GM18909 (cell line): ENCODE data around the gene SYPL1.

Source experiments
- ATAC-seq: cut with Tn5 transposase; IDR thresholded peaks from one replicate; pipeline ENCODE4 v1.9.1; 2021; ENCODE audit warnings: mild to moderate bottlenecking; ENCODE audit not compliant: unreplicated experiment, poor library complexity

Gene SYPL1

DNA sequence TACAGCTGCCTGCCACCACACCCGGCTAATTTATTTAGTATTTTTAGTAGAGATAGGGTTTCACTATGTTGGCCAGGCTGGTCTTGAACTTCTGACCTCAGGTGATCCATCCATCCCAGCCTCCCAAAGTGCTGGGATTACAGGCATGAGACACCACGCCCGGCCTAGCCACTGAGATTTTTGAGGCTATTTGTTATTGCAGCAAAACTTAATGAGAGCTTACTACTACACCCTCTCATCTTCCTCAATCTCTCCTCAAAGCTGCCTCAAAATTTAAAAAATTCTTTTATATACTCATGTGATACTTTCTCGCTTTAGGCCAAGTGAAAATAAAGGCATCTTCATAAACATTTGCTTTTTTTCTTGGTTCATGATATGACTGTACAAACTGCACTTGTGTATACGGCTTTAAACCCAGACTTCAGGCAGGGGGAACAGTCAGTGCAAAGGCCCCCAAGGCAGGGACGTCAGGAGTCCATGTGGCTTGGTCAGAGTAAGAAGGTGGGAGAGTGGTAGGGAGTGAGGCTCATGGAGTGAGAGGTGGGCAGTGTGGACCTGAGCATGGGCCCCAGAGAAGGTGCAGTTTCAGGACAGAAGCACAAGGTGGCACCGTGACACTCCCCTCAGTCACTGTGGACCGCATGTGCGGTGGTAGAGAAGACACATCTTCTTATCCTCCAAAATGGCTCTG is 55.5 kb downstream of the SYPL1 start:
- peak; percentile 53 for ATAC-seq

DNA sequence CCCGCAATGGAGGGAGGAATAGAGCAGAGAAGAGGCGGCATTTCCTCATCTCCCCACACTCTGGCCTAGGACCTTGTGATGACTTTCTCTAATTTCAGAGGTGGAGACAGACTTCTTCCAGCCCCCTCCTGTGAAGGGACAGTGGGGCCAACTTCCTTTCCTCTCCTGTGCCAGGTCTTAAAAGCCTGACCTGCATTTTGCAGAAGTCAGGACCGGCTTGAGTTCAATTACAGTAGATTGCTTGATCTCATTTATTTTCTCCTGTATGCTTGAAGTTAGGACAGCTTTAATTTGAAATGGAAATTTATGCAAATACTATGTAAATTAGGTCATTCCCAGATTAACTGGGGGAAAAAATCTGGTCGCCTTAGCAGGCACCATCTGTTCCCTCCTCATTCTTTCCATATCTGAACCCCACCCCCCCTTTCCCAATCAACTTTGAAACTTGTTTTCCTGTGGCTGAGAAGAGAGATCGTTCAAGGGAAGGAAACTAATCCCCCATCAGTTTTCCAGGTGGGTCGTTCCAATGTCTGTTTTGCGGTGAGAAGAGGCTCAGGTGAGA is 57.1 kb downstream of the SYPL1 start:
- no peak for ATAC-seq

DNA sequence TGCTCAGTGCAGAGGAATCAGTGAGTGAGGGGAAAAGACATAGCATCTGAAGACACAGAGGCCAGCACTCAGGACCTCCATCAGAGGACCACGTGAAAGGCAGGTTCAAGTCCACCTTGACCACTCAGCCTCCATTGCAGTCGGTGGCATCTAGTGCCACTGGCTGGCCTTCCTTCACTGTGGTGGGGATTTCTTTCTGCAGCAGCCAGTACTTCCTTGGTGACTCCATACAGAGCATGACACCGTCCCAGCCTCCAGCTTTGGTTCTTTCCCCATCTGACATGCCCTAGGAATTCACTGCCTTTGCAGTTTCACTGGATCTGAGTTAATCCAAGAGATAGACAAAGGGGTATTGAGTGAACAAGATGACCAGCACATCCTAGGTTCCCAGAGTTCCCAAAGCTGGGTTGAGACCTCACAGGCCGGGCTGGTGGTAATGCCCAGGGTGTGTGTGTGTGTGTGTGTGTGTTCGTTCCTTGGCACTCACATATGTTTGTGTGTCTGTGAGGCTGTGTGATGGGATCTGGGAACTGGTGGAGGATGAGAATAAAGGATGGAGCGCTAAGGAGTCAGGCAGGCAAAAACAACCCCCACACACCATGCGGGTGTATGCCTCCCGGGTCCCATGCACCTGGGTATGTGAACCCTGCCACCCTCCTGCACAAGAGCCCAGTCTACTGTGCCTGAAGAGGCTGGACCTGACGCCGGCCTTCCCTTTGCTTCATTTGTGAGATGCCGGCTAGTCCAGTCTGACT is 57.8 kb downstream of the SYPL1 start:
- ATAC-seq: no peak

DNA sequence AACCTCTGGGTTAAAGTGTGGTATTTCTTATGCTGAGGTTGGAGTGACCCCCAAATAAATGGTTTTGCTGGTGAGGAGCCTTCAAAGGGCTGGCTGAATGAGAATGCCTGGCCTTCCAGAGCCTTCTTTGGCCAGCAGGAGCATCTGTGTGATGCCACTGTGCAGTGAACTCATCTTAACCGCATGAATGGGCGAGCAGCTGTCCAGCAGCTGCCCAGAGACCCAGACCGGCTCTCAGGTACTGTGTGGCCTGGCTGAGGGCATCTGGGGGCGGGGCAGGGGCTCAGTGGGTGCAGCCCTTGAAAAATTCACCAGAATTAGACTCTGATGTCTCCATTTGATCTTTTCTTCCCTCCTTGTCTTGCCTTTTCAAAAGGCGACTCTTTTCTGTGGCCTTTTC is 59.0 kb downstream of the SYPL1 start:
- no peak for ATAC-seq

DNA sequence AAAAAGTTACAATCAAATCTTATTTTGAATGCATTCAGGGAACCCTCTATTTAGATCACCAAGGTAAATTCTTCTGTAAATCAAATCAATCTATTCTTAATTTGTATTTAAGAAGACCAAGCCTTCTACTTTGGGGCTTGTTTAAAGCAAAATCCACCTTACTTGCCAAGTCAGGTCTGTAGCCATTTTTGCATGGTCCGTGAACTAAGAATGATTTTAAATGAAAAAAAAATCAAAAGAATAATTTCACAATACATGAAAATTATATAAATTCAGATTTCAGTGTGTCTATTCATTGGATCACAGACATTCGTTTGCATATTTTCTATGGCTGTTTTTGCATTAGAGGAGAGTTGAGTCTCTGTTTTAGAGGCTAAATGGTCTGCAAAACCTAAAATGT is 59.4 kb downstream of the SYPL1 start:
- no peak for ATAC-seq

DNA sequence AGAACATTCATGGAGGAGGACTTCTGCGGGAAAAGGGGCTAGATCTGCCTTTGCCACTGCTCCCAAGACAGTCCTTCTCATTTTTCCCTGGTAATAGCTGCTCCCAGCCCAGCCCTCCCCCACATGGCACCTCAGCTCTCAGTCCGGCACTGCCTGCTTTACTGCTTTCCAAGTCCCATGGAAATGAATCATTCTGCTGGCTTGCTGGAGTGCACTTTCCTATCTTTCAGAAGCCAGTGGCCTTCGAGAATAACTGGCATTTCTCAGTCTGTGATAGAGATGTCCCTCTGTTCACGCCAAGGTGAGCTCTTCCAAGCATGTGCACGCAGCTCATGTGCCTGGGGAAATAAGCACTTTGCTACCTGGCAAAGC is 61.4 kb downstream of the SYPL1 start:
- ATAC-seq: no peak

DNA sequence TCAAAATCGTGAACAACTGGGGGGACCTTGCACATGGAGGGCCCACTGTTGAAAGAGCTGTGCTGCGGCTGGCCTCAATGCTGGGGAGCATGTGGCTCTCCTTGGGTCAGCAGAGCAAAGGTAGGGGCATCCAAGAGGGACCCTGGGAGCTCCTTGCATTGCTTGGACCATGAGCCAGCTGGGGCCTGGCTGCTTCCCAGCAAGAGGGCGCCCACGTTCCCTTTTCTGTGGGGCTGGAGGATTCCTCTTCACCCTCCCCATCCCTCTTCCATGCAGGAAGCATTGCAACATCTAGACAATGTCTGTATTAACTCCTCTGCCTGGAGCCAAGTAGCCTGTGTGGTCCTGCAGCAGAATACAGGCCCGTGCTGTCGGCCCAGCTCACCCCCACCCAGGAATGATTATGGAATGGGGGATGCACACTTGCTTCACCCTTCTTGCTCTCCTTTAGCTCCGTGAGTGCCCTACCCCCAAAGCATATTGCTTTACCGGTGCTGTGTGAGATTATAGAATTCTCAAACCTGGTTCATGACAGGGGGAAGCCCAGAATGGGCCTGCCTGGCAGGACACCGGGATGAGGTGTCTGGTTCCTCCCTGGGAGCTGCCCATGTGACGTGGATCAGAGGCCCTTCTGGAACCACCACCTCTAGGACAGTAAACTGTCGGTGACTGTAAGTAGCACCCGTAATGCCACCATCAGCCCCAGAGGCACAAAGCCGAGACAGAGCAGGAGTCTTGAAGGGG is 61.9 kb downstream of the SYPL1 start:
- no peak for ATAC-seq

DNA sequence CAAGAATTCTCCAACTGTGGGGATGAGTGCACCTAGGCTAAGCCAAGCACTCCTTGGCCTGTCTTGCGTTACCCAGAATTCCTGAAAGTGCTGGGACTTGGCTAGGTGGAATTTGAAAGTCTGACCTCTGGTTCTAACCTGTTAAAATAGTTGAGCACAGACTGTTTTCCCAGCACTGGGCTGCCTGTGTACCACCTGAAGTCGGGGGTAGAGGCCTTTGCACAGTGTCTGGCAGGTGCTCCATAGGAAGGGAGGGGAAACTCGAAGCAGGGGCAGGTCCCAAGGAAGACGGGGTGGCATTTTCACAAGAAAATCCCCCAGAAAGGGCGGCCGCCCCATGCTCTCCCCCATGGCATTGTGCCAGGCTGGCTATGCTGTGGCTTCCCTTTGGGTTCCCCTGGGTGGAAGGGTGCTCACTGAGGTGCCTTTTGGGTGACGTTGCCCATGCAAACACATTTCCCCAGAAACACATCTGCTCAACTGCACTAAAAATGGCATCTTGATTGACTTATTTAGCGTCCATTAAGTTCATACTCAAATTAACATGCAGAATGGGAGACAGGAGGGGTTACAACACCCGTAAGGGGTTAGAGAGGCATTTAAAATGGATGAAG is 62.9 kb downstream of the SYPL1 start:
- no peak for ATAC-seq

DNA sequence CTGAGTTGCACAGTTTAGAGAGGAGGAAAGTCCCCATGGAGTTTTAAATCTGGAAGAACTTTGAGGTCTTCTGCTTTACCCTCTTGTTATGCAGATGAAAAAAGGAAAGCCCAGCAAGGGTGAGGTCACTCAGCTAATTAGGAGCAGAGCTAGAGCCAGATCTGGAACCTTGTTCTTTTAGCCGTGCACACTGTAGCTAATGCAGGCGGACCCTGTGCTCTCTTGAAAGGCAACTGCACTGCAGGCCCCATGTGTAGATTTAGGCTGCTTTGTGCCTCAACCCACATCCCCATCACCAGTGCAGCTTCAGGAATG is 63.4 kb downstream of the SYPL1 start:
- no peak for ATAC-seq

DNA sequence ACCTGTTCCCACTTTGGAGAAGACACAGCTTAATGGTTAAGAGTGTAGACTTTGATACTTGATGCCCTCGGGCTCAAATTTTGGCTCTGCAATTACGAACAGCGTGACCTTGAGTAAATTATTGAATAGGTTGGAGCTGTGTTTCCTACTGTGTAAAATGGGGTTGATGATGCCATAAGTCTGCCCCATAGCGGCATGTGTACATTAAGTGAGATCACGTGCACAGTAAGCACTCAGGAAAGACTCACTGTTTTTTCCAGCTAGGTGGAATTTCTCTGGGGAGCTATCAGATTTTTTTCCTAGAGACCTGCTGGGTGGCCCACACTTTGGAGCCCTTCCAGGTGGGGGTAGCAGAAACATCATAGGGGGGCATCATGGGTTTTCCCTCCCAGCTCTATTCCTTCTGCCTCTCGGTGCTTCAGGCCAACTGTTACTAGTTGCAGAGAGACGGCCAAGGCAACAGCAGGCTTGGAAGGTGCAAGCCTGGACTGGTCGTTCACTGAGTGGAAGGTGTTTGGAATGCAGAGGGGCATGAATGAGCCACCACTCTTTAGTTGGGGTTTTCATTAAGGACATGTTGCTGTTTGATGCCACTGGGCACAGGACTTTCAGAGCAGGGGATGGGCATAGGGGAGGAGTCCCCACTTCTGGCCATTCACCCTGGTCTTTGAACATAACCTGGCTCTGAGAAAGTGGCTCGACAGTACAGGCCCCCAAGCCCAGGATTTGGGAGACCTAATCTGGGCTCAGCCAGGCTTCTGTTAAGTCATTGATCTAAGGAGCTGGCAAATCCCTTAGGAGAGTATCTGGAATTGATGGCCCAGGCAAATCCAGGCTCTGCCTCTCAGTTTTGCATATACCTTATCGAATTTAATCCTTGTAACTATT is 64.0 kb downstream of the SYPL1 start:
- ATAC-seq: no peak

DNA sequence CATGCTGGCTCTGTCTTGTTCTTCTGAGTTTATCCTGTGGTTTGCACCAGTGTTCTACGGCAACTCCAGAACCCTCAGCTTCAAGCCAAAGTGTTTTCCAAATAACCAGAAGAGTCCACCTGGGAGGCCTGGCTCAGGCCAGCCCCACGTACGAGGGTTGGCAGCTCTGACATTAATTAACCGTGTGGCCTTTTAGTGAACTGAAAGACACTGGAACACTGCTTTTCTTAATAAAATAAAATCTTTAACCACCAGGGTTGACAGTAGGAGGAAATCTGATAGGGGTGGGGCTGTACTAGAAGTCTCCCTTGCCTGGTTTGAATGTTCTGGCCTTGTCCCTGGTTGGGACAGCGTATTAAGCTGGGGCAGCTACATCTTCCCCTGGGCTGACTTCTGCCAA is 64.9 kb downstream of the SYPL1 start:
- ATAC-seq: no peak

DNA sequence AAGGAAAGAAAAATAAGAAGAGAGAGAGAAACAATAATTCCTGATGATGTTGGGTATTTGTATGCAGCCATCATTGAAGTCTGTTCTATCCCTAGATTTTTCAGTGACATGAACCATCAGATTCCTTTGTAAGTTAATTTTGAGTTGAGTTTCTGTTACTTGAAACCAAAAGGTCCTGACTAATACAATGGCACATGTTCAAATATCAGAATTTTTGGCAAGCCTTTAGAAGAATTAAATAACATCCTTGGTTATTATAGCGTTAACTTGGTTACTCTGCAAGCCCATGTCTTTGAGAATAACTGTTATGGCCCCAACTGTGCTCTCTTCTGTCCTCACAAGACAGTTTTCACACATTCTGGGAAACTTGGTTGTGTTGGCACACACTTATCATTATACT is 66.5 kb downstream of the SYPL1 start:
- no peak for ATAC-seq

DNA sequence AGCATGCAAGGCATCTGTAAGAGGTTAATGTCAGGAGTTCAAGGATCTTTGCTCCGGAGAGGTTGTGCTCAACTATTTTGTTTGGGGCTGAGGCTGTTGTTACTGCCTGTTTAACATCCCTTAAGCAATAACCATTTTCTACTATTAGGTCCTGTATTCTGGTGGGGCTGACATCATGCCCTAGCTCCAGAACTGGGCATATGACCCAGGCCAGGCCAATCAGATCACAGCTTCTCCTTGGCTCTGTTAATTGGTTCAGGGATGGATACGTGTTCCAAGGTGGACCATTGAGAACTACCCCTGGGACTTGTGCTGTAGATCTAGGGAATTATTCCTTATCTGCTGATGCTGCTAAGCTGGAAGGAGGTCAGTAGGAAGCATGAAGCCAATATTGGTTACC is 67.0 kb downstream of the SYPL1 start:
- no peak for ATAC-seq

DNA sequence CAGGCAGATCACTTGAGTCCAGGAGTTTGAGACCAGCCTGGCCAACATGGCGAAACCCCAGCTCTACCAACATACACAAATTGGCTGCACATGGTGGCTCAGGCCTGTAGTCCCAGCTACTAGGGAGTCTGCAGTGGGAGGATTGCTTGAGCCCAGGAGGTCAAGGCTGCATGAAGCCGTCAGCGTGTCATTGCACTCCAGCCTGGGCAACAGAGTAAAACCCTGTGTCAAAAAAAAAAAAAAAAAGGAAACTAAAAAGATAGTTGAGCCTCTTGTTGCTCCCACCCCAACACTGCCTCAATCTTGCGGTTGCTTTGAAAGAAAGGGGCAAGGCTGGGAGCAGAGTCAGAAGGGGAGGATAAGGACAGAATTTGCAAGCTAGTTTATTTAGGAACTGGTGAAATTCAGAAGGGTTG is 69.9 kb downstream of the SYPL1 start:
- no peak for ATAC-seq

DNA sequence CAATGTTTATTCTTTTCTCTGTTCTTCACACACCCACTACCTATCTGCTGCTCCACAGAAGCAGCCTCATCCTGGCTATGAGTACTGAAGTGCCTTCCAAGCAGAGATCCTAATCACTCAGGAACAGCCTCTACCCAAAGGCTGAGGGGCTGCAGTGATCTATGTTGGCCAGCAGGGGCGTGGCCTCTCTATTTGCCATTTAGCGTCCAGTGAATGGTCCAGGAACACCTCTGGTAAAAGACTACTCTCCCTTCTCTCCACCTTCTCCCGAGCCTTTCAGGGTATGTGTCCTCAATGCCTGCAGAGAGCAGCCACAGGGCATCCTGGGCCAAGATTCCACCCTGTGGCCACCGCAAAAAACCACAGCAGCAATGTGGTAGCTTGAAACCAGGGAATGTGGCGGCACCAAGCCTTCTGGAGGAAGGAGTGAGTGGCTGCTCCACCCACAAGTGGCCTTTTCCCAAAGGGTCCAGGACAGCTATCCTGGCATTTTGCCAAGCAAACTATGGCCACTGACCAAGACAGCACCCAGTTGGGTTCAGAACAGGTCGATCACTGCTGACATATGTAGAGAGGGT is 70.9 kb downstream of the SYPL1 start:
- ATAC-seq: no peak
